ENCODE results near the gene SLC7A5.
"Not testable (repeated sequence)": the region's sequence is repeated elsewhere in the genome, so short reads cannot be mapped to it uniquely, and the experiment has no call there.

The SLC7A5 gene

DNA sequence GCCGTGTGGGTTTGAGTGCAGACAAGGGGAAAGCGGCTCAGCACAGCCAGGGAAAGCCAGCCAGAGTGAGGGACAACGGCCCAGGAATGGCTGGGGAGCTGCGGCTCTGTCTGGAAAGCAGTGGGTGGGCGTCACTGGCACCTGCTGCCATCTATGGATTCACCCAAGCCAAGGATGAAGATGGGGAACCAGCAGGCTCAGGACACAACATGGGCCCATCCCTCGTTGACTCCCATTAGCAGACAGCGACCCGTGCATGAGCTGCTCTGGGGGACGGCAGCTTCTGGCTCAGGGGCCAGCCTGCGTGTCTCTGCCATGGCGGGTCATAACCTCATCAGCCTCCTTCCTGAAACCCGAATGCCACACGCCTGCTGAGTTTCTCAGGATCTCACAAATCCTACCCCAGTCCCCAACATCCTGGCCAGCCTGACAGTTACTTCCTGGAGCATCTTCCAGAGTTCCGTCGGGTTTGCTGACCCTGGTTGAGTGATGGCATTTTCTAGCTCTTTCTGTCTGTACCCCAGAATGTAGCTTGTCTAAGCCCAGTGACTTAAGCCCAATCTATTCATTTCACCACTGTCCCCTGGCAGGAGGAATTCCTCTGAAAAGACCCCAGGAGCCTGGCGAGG, 50.7 kb downstream of the SLC7A5 start:
- no peak overlapping the region for H2AFZ ChIP-seq (ENCODE audit: low read depth, low read length)
- peaks cover 18% of the 10 kb centered on the region for H3K4me1 ChIP-seq (ENCODE audit: insufficient read depth, low read length)
- peaks cover 8% of the 10 kb centered on the region for H3K9me3 ChIP-seq (ENCODE audit: low read length)
- H3K4me3 ChIP-seq (ENCODE audit: low read length) = no peak overlapping the region
- no peaks in the 10 kb centered on the region for H3K36me3 ChIP-seq (ENCODE audit: insufficient read depth, low read length)
- H3K27me3 ChIP-seq (ENCODE audit: insufficient read depth, low read length) = no peaks in the 10 kb centered on the region

DNA sequence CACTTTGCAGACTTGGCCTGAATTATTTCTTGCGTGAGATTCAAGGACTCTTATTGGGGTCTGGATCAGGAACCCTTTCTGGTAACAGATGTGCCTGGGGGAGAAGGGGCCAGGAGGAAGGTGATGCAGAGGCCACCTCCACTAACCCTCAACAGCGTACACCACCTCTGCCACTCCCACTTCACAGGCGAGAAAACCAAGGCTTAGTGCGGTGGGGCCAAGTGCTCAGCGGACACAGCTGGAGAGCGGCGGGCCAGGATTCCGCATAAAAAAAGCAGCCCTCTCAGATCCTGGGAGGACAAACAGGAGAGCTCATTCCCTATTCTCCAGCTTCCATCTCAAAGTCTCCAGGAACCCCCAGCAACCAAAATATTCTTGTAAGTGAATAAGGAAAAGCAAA, 51.4 kb downstream of the SLC7A5 start:
- Histone ChIP-seq H3K4me3 (ENCODE audit: low read length) (no peak overlapping the region), H3K9me3 (ENCODE audit: low read length) (peaks cover 8% of the 10 kb centered on the region), H3K36me3 (ENCODE audit: insufficient read depth, low read length) (no peaks in the 10 kb centered on the region), H2AFZ (ENCODE audit: low read depth, low read length) (no peak overlapping the region), H3K4me1 (ENCODE audit: insufficient read depth, low read length) (peaks cover 14% of the 10 kb centered on the region), H3K27me3 (ENCODE audit: insufficient read depth, low read length) (no peaks in the 10 kb centered on the region)

DNA sequence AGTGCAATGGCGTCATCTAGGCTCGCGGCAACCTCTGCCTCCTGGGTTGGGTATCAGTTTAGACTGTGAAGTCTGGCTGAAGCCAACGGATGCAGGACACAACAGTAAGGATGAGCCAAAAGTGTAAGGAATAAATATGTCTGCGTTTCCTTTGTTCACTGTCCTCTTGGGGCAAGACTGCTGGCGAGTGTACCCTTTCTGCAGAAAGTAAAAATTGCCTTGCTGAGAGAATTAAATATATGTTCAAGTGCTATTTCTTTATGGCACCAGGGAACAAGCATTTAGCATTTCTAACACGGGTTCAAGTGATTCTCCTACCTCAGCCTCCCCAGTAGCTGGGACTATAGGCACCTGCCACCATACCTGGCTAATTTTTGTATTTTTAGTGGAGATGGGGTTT, 51.9 kb downstream of the SLC7A5 start:
- not testable (repeated sequence) for H3K27me3 ChIP-seq (ENCODE audit: insufficient read depth, low read length); H3K9me3 ChIP-seq (ENCODE audit: low read length); H3K36me3 ChIP-seq (ENCODE audit: insufficient read depth, low read length); H3K4me3 ChIP-seq (ENCODE audit: low read length); H2AFZ ChIP-seq (ENCODE audit: low read depth, low read length); H3K4me1 ChIP-seq (ENCODE audit: insufficient read depth, low read length)

DNA sequence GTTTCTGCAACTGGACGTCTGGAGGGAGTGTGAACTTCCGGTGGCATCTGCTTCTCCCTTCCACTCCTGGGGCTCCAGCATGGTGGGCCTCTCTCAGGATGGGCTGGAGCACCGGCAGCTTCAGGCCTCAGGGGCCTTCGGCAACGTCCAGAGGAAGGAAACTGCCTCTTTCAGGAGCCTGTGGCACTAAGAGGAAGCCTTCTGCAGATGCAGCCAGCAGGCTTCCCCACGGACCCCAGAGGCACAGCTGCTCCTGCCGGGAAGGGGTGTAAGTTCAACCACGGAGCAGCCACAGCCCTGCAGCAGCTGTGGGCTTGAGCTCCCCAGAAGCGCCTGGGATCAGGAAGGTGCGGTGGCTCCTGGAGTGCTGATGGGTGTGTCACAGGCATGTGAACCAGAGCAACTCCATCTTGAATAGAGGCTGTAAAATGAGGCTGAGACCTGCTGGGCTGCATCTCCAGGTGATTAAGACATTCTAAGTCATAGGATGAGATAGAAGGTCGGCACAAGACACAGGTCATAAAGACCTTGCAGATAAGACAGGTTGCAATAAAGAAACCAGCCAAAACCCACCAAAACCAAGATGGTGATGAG, 52.7 kb downstream of the SLC7A5 start:
- H3K9me3 ChIP-seq (ENCODE audit: low read length) = peaks cover 8% of the 10 kb centered on the region
- peaks cover 2% of the 10 kb centered on the region for H3K4me1 ChIP-seq (ENCODE audit: insufficient read depth, low read length)
- H3K4me3 ChIP-seq (ENCODE audit: low read length) = no peak overlapping the region
- H3K27me3 ChIP-seq (ENCODE audit: insufficient read depth, low read length) = peaks cover 6% of the 10 kb centered on the region
- H3K36me3 ChIP-seq (ENCODE audit: insufficient read depth, low read length) = no peaks in the 10 kb centered on the region
- H2AFZ ChIP-seq (ENCODE audit: low read depth, low read length) = no peak overlapping the region

DNA sequence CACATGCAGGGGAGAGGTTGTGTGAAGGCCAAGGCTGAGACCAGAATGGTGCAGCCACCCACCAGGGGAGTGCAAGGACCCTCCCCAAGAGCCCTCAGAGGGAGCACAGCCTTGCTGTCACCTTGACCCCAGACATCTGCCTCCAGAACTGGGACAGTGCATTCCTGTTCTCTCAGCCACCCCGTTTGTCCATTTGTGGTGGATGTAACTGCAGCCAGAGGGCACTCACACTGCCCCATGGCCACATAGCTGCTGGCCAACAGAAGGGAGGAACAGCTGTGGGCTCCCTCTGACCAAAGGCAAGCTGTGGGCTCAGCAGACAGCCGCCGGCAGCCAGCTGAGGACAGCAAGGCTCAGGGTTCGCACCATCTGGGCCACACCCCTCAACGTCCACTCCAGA, 53.7 kb downstream of the SLC7A5 start:
- no peak overlapping the region for H2AFZ ChIP-seq (ENCODE audit: low read depth, low read length)
- peaks cover 6% of the 10 kb centered on the region for H3K27me3 ChIP-seq (ENCODE audit: insufficient read depth, low read length)
- H3K4me1 ChIP-seq (ENCODE audit: insufficient read depth, low read length) = no peaks in the 10 kb centered on the region
- H3K36me3 ChIP-seq (ENCODE audit: insufficient read depth, low read length) = no peaks in the 10 kb centered on the region
- no peak overlapping the region for H3K4me3 ChIP-seq (ENCODE audit: low read length)
- H3K9me3 ChIP-seq (ENCODE audit: low read length) = peaks cover 8% of the 10 kb centered on the region

DNA sequence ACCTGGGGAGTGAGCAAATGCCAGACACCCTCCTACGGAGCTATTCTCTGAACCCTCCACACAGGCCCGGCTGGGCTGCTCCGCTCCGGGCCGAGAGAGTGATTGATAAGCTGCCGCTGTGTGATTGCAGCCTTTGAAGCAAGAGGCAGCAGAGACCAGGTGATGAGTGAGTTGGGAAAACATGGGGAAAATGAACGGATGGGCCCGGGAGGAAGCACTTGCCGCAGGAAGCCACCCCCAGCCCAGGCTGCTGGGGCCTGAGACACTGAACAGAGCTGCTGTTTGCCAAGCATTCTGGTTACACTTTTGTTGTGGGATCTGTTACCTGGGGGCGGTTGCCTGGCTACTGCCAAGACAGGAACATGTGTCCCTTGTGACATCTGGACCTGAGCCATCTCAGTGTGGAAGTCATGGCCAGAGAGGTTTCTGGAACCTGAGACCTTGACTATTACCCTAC, 57.1 kb downstream of the SLC7A5 start:
- no peaks in the 10 kb centered on the region for H3K36me3 ChIP-seq (ENCODE audit: insufficient read depth, low read length)
- no peak overlapping the region for H2AFZ ChIP-seq (ENCODE audit: low read depth, low read length)
- peaks cover 21% of the 10 kb centered on the region for H3K27me3 ChIP-seq (ENCODE audit: insufficient read depth, low read length)
- no peaks in the 10 kb centered on the region for H3K9me3 ChIP-seq (ENCODE audit: low read length)
- no peak overlapping the region for H3K4me3 ChIP-seq (ENCODE audit: low read length)
- no peaks in the 10 kb centered on the region for H3K4me1 ChIP-seq (ENCODE audit: insufficient read depth, low read length)

DNA sequence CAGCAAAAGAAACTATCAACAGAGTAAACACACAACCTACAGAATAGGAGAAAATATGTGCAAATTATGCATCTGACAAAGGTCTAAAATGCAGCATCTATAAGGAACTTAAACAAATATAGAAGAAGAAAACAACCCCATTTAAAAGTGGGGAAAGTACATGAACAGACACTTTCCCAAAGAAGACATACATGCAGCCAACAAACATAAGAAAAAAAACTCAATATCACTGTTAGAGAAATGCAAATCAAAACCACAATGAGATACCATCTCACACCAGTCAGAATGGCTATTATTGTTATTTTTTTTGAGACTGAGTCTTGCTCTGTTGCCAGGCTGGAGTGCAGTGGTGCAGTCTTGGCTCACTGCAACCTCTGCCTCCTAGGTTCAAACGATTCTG, 57.9 kb downstream of the SLC7A5 start:
- H3K27me3 ChIP-seq (ENCODE audit: insufficient read depth, low read length) = peaks cover 21% of the 10 kb centered on the region
- H3K9me3 ChIP-seq (ENCODE audit: low read length); H3K36me3 ChIP-seq (ENCODE audit: insufficient read depth, low read length); H3K4me3 ChIP-seq (ENCODE audit: low read length); H2AFZ ChIP-seq (ENCODE audit: low read depth, low read length); H3K4me1 ChIP-seq (ENCODE audit: insufficient read depth, low read length): not testable (repeated sequence)

DNA sequence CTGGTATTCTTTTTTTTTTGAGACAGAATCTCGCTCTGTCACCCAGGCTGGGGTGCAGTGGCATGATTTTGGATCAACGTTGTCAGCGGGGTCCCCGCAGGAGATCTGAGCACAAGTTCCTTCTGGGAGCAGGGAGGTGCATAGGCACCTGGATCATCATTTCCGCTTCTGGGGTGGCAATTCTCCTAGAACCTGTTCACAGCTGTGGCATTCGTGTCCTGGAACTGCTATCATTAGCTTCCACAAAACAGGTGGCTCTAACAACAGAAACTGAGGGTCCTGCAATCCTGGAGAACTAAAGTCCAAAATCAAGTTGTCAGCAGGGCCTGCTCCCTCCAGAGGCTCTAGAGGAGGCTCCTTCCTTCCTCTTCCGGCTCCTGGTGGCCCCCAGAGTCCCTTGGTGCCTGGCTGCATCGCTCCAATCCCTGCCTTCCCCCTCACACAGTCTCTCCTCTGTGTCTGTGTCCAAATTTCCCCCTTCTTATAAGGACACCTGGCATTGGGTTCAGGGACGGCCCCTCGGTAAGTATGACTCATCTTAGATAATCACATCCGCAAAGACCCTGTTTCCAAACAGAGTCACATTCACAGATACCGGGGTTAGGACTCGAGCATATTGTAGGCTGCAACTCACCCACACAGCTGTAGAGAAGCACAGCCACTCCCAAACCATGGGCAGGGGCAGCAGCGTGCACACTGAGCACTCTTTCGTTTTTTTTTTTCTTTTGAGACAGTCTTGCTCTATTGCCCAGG, 60.0 kb downstream of the SLC7A5 start:
- Histone ChIP-seq H3K36me3 (ENCODE audit: insufficient read depth, low read length) (no peaks in the 10 kb centered on the region), H2AFZ (ENCODE audit: low read depth, low read length) (no peak overlapping the region), H3K4me1 (ENCODE audit: insufficient read depth, low read length) (peaks cover 12% of the 10 kb centered on the region), H3K9me3 (ENCODE audit: low read length) (no peaks in the 10 kb centered on the region), H3K4me3 (ENCODE audit: low read length) (no peak overlapping the region), H3K27me3 (ENCODE audit: insufficient read depth, low read length) (peaks cover 21% of the 10 kb centered on the region)

DNA sequence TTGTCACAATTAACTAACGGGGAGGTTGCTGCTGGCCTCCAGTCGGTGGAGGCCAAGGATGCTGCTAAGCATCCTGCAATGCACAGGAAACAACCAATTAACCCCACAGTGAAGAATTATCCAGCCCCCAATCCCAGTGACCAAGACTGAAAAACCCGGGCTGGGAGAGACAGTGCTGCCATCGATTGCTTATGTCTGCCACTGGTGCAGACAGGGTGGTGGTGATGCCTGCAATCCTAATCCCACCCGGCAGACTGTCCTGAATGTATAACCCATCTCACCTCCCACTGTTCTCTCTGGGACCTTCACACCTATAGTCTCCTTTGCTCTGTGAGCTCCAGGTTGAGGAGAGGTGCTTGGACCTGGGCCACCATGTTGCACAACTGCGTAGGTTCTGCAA, 61.2 kb downstream of the SLC7A5 start:
- Histone ChIP-seq H3K9me3 (ENCODE audit: low read length) (no peaks in the 10 kb centered on the region), H2AFZ (ENCODE audit: low read depth, low read length) (no peak overlapping the region), H3K27me3 (ENCODE audit: insufficient read depth, low read length) (peaks cover 21% of the 10 kb centered on the region), H3K4me3 (ENCODE audit: low read length) (no peak overlapping the region), H3K36me3 (ENCODE audit: insufficient read depth, low read length) (no peaks in the 10 kb centered on the region), H3K4me1 (ENCODE audit: insufficient read depth, low read length) (peaks cover 12% of the 10 kb centered on the region)

DNA sequence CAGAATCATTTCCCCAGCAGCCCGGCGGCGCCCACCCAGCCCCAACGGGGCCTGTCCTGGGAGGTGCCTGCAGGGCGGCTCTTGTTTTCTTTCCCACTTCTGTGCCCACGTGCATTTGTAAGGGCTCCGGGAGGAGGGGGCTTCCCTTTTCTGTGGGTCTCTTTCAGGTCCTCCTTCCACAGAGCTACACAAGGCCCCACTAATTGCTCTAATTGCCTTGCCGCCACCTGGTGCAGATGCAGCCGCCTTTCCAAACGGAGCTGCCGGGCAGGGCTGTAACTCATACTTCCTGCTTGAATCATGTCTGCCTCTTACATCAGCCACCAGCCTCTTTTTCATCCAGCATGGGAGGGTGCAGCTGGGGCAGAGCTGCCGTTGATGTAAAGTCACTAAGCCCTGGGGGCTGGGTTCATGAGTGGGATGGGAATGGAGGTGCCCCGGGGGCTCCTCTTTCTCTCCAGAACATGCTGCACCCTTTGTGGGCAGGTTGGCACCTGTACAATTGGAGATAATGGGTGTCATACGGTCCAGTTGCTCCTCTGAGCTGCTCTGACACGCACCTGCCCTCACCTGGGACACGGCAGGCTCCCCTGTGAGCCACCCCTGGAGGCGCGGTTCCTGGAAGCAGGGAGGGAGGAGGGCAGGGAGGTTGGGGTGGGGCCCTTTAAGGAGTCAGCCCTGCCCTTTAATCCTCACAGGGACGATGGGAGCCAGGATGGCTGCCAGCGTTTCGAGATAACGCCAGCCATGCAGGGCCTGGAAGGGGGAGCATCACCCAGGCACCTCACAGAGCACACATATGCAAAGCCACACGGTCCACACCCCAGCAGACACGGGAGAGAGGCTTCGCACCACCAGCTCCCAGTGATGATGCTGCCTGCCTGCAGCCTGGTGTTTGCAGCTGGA, 62.4 kb downstream of the SLC7A5 start:
- no peak overlapping the region for H3K4me3 ChIP-seq (ENCODE audit: low read length)
- peaks cover 12% of the 10 kb centered on the region for H3K4me1 ChIP-seq (ENCODE audit: insufficient read depth, low read length)
- H3K27me3 ChIP-seq (ENCODE audit: insufficient read depth, low read length) = peaks cover 14% of the 10 kb centered on the region
- no peaks in the 10 kb centered on the region for H3K36me3 ChIP-seq (ENCODE audit: insufficient read depth, low read length)
- H3K9me3 ChIP-seq (ENCODE audit: low read length) = no peaks in the 10 kb centered on the region
- H2AFZ ChIP-seq (ENCODE audit: low read depth, low read length) = no peak overlapping the region

DNA sequence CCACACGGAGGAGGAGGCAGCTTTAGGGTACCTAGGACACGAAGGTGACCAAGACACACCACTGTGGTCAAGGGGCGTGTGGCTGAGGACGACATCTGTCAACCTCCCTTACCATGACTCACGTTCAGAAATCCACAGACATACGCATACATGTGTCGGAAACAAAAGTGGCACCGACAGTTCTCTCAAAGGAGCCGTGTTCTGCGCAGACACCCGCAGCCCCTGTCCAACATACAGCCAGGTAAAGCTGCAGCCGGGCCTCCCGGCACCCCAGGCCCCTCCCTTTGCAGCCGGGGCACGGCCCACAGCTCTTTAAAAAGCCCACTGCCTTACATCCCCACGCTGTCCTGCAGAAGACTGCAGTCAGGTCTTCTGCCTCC, 63.1 kb downstream of the SLC7A5 start:
- Histone ChIP-seq H2AFZ (ENCODE audit: low read depth, low read length) (no peak overlapping the region), H3K27me3 (ENCODE audit: insufficient read depth, low read length) (peaks cover 16% of the 10 kb centered on the region), H3K4me3 (ENCODE audit: low read length) (no peak overlapping the region), H3K36me3 (ENCODE audit: insufficient read depth, low read length) (no peaks in the 10 kb centered on the region), H3K4me1 (ENCODE audit: insufficient read depth, low read length) (peaks cover 12% of the 10 kb centered on the region), H3K9me3 (ENCODE audit: low read length) (peaks cover 1% of the 10 kb centered on the region)

DNA sequence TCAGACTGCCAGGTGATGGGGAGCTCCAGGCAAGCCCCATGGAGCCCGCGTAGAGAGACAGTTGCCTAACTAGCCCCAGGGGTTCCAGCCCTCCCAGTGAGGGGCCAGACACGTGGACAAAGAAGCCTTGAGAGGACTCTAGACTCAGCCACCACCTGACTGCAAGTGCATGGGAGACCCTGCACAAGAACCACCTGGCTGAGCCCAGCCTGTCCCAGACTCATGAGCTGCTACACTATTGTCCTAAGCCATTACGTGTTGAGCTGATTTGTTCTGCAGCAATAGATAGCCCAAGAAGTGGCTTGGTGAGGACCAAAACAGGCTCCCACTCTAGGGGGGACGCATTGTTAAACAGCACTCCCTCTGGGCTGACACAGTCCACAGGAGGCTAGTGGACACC, 65.9 kb downstream of the SLC7A5 start:
- Histone ChIP-seq H3K36me3 (ENCODE audit: insufficient read depth, low read length) (no peaks in the 10 kb centered on the region), H2AFZ (ENCODE audit: low read depth, low read length) (no peak overlapping the region), H3K27me3 (ENCODE audit: insufficient read depth, low read length) (peaks cover 7% of the 10 kb centered on the region), H3K4me3 (ENCODE audit: low read length) (no peak overlapping the region), H3K4me1 (ENCODE audit: insufficient read depth, low read length) (peaks cover 12% of the 10 kb centered on the region), H3K9me3 (ENCODE audit: low read length) (peaks cover 5% of the 10 kb centered on the region)

DNA sequence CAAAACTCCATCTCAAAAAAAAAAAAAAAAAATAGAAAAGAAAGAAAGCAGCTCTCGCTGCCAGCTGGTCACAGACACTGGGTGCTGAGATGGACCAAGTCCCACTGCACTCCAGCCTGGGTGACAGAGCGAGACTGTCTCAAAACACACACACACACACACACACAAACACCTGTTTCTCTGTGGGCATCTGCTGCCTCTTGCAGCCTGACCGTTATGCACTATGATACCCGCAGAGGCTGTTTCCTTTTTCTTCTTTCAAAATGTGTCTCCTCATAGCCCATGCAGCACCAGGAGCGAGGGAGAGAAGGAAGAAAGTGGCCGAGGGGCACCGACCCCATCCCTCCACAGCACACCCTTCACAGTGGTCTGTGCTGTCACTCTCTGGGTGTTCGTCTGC, 66.6 kb downstream of the SLC7A5 start:
- H2AFZ ChIP-seq (ENCODE audit: low read depth, low read length) = no peak overlapping the region
- peaks cover 5% of the 10 kb centered on the region for H3K9me3 ChIP-seq (ENCODE audit: low read length)
- peaks cover 3% of the 10 kb centered on the region for H3K27me3 ChIP-seq (ENCODE audit: insufficient read depth, low read length)
- no peaks in the 10 kb centered on the region for H3K36me3 ChIP-seq (ENCODE audit: insufficient read depth, low read length)
- peaks cover 12% of the 10 kb centered on the region for H3K4me1 ChIP-seq (ENCODE audit: insufficient read depth, low read length)
- no peak overlapping the region for H3K4me3 ChIP-seq (ENCODE audit: low read length)
